ENCODE results near the gene MAGI1. TPM values are rescaled to one million over a fixed set of nuclear protein-coding genes. Genes with fewer than 3 reads are reported as not detected.
"Not testable (repeated sequence)": the region's sequence is repeated elsewhere in the genome, so short reads cannot be mapped to it uniquely, and the experiment has no call there.

The MAGI1 gene
- total RNA-seq, 1 donor from 2014 or later: not detected

- ChIA-PET CTCF (no interaction called here), POLR2A (no interaction called here)
- Mint-ChIP-seq H3K27ac (no peak overlapping the region), H3K36me3 (ENCODE audit: low read depth) (no peaks in the 10 kb centered on the region), H3K9me3 (peaks cover 2% of the 10 kb centered on the region), H3K4me1 (no peaks in the 10 kb centered on the region), H3K4me3 (no peak overlapping the region), H3K27me3 (no peaks in the 10 kb centered on the region)
- intact Hi-C loops (cut with micrococcal nuclease): no loop called here
- ATAC-seq (ENCODE audit: low read depth): no peak
- TF ChIP-seq CTCF (IDR thresholded peaks at IDR 0.05): no peak
- no peak for DNase-seq
These were observed 466.4 kb downstream of the MAGI1 start for GRCh38 chr3:65572175-65572777.

GRCh38 chr3:65569845-65570405 is 468.8 kb downstream of the MAGI1 start:
- no peak overlapping the region for H3K4me3 Mint-ChIP-seq
- no peak for ATAC-seq (ENCODE audit: low read depth)
- H3K4me1 Mint-ChIP-seq: no peaks in the 10 kb centered on the region
- no peaks in the 10 kb centered on the region for H3K27me3 Mint-ChIP-seq
- POLR2A ChIA-PET: no interaction called here
- H3K36me3 Mint-ChIP-seq (ENCODE audit: low read depth): no peaks in the 10 kb centered on the region
- H3K9me3 Mint-ChIP-seq: peaks cover 2% of the 10 kb centered on the region
- CTCF ChIA-PET: no interaction called here
- intact Hi-C loops (cut with micrococcal nuclease): no loop called here
- DNase-seq: no peak
- no peak for TF ChIP-seq CTCF (IDR thresholded peaks at IDR 0.05)
- no peak overlapping the region for H3K27ac Mint-ChIP-seq

- peaks cover 2% of the 10 kb centered on the region for H3K9me3 Mint-ChIP-seq
- DNase-seq: no peak
- no peak overlapping the region for H3K4me3 Mint-ChIP-seq
- ChIA-PET POLR2A (no interaction called here), CTCF (no interaction called here)
- no peak for TF ChIP-seq CTCF (IDR thresholded peaks at IDR 0.05)
- intact Hi-C loops (cut with micrococcal nuclease): no loop called here
- ATAC-seq (ENCODE audit: low read depth): no peak
- H3K36me3 Mint-ChIP-seq (ENCODE audit: low read depth): no peaks in the 10 kb centered on the region
- no peaks in the 10 kb centered on the region for H3K4me1 Mint-ChIP-seq
- H3K27ac Mint-ChIP-seq: no peak overlapping the region
- H3K27me3 Mint-ChIP-seq: no peaks in the 10 kb centered on the region
These were observed 469.6 kb downstream of the MAGI1 start for GRCh38 chr3:65569129-65569528.

- Mint-ChIP-seq H3K4me1 (no peaks in the 10 kb centered on the region), H3K27ac (no peak overlapping the region), H3K27me3 (no peaks in the 10 kb centered on the region), H3K9me3 (peaks cover 1% of the 10 kb centered on the region), H3K36me3 (ENCODE audit: low read depth) (no peaks in the 10 kb centered on the region), H3K4me3 (no peak overlapping the region)
- intact Hi-C loops (cut with micrococcal nuclease): no loop called here
- ChIA-PET CTCF (no interaction called here), POLR2A (no interaction called here)
- DNase-seq: no peak
- TF ChIP-seq CTCF (IDR thresholded peaks at IDR 0.05): no peak
- no peak for ATAC-seq (ENCODE audit: low read depth)
These were observed 470.2 kb downstream of the MAGI1 start for GRCh38 chr3:65568497-65568896.

GRCh38 chr3:65565744-65566143 is 473.0 kb downstream of the MAGI1 start:
- DNase-seq; ATAC-seq (ENCODE audit: low read depth); CTCF ChIA-PET: not testable (repeated sequence)

GRCh38 chr3:65564483-65564882 is 474.2 kb downstream of the MAGI1 start:
- Mint-ChIP-seq H3K27ac (no peak overlapping the region), H3K36me3 (ENCODE audit: low read depth) (no peaks in the 10 kb centered on the region), H3K4me1 (no peaks in the 10 kb centered on the region), H3K27me3 (no peaks in the 10 kb centered on the region), H3K4me3 (no peak overlapping the region), H3K9me3 (no peaks in the 10 kb centered on the region)
- intact Hi-C loops (cut with micrococcal nuclease): no loop called here
- CTCF ChIA-PET: no interaction called here
- no peak for DNase-seq
- POLR2A ChIA-PET: no interaction called here
- ATAC-seq (ENCODE audit: low read depth): no peak
- TF ChIP-seq CTCF (IDR thresholded peaks at IDR 0.05): no peak

More at GRCh38 chr3:65565744-65566143, 473.0 kb downstream of the MAGI1 start:
- H3K27me3 Mint-ChIP-seq; intact Hi-C loops (cut with micrococcal nuclease); H3K4me3 Mint-ChIP-seq; POLR2A ChIA-PET; H3K4me1 Mint-ChIP-seq; H3K36me3 Mint-ChIP-seq (ENCODE audit: low read depth); H3K9me3 Mint-ChIP-seq; H3K27ac Mint-ChIP-seq: not testable (repeated sequence)

All from activated B cell treated with CpG ODN at 0.5 μM for 24 hours (primary cell).